Prostate gland (tissue), 2 donors: ENCODE results near the gene CD46.
"Not testable (repeated sequence)": the region's sequence is repeated elsewhere in the genome, so short reads cannot be mapped to it uniquely, and the experiment has no call there.

ENCODE experiments used
- CTCF ChIP-seq, 4 experiments: fragments of 200-600 bp in 2 of 4; fragments of 450-650 bp in 2 of 4; sonication (generic) in 2 of 4; IDR thresholded peaks; 1 replicate in 3 of 4; 2 replicates in 1 of 4; pipeline ENCODE4 v1.5.1; 2016 to 2019; ENCODE audit warnings: antibody characterized with exemption in 4 of 4, mild to moderate bottlenecking in 2 of 4, moderate library complexity in 2 of 4
- POLR2A ChIP-seq: fragments of 450-650 bp; IDR thresholded peaks from one replicate; pipeline ENCODE4 v1.6.1; 2016; ENCODE audit warnings: antibody characterized with exemption, mild to moderate bottlenecking

GRCh38 chr1:207708004-207708403 lies 43.9 kb upstream of the CD46 start:
- TF ChIP-seq POLR2A; CTCF (IDR thresholded peaks at IDR 0.05): not testable (repeated sequence)
